SK-N-MC (cell line): ENCODE measurements around the gene APP.

Experiments
- EZH2 ChIP-seq: fragments of 200-600 bp; sonication (generic); IDR thresholded peaks from one replicate; pipeline ENCODE4 v1.6.1; 2017; ENCODE audit warnings: antibody characterized with exemption
- POLR2AphosphoS5 ChIP-seq: IDR thresholded peaks from 2 replicates; pipeline ENCODE4 v1.6.1; 2012; ENCODE audit warnings: mild to moderate bottlenecking, low read depth, low read length, borderline replicate concordance

GRCh38 chr21:26164311-26164710 lies 6.3 kb downstream of the APP start:
- TF ChIP-seq POLR2AphosphoS5: no peak
- TF ChIP-seq EZH2: no peak
